Midbrain (tissue), 1 donor: ENCODE measurements around the gene KLK6.
"Not testable (repeated sequence)": the region's sequence is repeated elsewhere in the genome, so short reads cannot be mapped to it uniquely, and the experiment has no call there.

Experiments
- DNase-seq: peaks from one replicate; lab custom pipeline; 2025; lab: John Stamatoyannopoulos, UW

KLK6 gene

GRCh38 chr19:50992666-50993035, 23.3 kb upstream of the KLK6 start:
- no peak for DNase-seq

GRCh38 chr19:50984416-50984815, 15.0 kb upstream of the KLK6 start:
- DNase-seq, result not testable (repeated sequence)

DNA sequence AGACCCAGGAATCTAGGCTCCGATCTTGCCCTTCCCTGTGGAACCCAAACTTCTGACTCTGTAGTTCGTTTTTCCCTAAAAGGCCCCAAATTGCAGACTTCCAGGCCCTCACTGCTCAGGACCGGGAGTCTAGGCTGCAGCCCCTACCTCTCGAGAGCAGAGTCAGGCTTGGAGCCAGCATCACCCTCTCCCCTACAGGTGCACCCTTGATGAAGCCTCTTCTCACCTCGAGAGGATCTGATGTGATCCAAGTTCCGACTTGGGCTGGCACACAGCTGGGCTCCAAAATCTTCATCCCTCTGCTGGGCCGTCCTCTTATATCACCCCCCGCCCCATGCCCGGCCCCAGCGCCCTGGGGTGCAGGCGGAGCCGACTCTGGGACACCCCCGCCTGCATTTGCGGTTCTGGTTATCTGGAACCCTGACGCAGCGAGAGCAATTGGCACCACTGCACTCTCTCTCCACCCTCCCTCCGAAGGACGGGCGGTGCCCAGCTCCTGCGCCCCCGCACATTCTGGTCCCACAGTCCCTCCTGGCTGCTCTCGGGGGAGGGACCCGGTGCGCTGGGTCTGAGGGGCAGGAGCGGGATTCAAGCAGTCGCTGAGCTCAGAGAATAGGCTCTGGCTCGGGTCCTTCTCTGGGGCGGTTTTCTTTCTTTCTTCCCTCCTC, 14.4 kb upstream of the KLK6 start, which contains the start of gene KLK7:
TSS of gene KLK7 (minus strand) at position 293 of the 668 bp plus-strand sequence. CDS start 1,518 bp downstream, outside the sequence.
- no peak for DNase-seq

DNA sequence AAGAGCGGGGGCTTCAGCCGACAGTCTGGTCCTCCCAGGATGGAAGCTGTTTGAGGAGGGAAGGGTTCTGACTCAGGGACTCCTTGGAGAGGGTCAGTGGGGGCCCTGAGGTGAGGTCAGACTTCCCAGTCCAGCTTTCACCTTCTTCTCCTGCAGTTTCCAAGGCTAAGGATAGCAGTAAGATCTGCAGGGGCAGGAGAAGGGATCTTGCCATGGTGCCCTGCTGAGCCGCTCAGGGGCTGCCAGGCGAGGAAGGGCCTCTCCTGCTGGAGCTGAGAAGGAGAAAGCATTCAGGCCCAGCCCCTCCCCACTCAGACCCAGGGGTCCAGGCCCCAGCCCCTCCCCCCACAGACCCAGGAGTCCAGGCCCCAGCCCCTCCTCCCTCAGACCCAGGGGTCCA, 12.8 kb upstream of the KLK6 start:
- DNase-seq, result no peak

GRCh38 chr19:50981587-50982146, 12.3 kb upstream of the KLK6 start:
- no peak for DNase-seq

GRCh38 chr19:50980208-50980607, 10.8 kb upstream of the KLK6 start:
- DNase-seq, result no peak

DNA sequence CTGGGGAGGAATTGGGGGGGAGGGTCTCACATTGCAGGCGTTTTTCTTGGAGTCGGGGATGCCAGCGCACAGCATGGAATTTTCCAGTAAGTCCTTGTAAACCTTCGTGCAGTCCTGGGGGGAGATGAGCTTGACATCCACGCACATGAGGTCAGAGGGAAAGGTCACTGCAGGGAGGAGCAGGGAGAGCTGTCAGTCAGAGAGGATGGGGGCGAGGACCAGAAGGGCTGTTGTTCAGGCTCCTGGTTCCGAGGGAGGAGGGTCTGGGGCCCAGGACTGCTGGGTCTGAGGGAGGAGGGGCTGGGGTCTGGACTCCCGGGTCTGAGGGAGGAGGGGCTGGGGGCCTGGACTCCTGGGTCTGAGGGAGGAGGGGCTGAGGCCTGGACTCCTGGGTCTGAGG, 10.4 kb upstream of the KLK6 start:
- DNase-seq, result no peak

DNA sequence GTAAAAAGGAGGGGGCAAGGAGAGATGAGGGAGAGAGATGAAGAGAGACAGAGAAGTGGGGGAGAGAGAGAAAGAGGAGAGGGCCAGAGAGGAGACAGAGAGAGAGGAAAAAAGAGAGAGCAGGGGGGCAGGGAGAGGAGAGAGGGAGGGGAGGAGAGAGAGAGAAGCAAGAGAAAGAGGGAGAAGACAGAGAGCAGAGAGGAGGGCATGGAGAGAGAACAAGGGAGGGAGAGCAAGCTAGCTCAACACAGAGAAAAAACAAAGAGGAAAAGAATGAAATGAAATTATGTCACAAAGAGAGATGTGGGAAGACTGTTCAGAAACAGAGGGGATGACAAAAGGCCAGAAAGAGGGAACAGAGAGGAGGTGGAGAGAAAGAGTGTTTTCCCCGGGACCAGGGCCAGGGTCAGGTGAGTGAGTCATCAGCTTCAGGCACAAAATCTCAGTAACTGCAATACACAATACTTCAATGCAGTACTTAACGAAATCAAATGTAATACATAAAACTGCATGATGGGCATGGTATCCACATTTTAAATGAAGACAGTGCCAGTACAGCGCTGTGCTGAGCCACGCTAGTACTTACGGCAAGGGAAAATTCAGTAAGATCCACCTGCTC, 9.5 kb upstream of the KLK6 start:
- no peak for DNase-seq

GRCh38 chr19:50977626-50978025, 8.2 kb upstream of the KLK6 start:
- DNase-seq, result peak; percentile 3

- no peak for DNase-seq
Measured at GRCh38 chr19:50975766-50976165, 6.4 kb upstream of the KLK6 start.

DNA sequence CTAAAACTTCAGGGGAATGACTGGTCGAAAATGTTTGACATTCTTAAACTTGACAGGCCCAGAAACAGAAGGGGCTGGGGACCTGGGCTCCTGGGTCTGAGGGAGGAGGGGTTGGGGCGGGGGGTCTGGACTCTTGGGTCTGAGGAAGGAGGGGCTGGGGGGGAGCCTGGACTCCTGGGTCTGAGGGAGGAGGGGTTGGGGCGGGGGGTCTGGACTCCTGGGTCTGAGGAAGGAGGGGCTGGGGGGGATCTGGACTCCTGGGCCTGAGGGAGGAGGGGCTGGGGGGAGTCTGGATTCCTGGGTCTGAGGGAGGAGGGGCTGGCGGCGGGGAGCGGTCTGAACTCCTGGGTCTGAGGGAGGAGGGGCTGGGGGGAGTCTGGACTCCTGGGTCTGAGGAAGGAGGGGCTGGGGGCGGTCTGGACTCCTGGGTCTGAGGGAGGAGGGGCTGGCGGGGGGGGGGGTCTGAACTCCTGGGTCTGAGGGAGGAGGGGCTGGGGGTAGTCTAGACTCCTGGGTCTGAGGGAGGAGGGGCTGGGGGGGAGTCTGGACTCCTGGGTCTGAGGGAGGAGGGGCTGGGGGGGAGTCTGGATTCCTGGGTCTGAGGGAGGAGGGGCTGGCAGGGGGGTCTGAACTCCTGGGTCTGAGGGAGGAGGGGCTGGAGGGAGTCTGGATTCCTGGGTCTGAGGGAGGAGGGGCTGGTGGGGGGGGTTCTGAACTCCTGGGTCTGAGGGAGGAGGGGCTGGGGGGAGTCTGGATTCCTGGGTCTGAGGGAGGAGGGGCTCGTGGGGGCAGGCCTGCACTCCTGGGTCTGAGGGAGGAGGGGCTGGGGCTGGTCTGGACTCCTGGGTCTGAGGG, 5.5 kb upstream of the KLK6 start:
- DNase-seq, result no peak

DNA sequence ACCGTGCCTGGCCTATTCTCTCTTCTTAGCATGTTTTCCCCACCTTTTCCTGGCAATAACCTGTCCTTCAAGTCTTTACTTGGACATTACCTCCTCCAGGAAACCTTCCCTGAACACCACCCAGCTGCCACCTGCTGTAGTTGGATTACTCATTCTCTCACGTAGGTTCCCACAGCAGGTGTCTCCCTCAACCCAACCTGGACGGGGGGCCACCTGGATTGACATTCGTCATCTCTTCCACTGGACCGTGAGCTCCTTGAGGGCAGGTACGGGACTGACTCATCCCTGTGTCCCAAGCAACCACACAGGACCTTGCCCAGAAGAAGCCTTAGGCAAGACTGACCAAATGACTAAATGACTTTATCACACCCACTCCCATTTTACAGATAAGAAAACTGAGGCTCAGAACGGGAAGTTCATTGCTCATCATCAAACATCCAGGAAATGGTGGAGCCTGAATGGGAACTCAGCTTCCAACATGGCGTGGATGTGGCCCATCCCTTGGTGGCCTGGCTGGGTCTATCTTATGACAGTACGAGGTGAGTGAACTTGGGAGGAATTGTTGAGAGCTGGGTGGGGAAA, 3.5 kb upstream of the KLK6 start:
- DNase-seq, result no peak

GRCh38 chr19:50969810-50970209, 419 bp upstream of the KLK6 start:
- not testable (repeated sequence) for DNase-seq

DNA sequence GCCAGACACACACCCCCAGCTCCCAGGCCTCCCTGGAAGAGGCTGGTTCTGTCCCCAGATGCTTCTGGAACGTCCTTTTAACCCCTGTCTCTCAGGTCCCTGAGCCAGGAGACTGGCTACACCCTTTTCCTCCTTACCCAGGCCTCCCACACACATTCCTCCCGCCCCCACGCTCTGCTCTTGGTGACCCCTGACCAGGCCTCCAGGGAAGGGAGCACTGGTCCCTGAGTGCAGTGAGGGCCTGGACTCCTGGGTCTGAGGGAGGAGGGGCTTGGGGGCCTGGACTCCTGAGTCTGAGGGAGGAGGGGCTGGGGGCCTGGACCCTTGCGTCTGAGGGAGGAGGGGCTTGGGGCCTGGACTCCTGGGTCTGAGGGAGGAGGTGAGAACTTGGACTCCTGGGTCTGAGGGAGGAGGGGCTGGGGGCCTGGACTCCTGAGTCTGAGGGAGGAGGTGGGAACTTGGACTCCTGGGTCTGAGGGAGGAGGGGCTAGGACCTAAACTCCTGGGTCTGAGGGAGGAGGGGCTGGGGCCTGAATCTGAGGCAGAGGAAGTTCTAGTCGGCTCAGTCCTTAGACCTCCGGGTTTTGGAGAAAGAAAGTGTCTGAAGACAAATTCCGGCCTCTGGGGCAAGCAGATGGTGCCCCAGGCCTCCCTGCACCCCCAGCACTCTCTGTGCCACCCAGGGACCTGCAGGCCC, 527 bp downstream of the KLK6 start:
- DNase-seq, result no peak

DNA sequence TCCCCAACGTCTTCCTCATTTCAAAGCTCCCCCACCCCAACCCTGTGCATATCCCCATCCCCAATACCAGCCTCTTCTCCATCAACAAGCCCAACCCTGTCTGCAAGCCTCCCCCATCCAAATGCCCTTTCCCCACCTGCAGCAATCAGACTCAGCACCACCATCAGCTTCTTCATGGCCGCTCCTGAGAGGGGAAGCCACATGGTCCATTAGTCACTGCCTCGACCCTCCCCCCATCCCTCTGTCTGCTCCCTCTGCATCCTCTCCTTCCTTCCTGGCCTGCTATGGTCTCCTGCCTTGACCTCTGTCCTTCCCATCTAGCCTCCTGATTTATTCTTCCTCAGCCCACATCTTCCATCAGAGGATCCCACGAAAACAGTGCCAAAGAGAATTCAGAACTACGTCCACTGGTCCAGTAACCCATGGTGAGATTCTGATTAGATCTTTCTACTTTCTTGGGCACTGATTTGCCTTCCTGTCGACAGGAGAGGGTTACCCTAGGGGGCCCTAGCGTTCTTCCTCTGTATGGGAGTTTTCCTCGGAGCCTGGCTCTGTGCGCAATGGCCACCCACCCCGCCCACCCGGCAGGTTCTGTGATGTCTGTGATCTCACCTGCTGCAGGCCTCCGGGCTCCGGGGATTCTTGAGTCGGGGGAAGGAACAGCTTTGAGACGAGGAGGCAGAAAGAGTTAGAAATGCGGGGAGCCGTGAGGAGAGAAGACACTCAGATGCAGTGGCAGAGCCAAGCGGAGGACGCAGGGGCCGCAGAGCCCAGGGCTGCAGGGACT, 1.3 kb downstream of the KLK6 start:
- no peak for DNase-seq

- DNase-seq, result no peak
Measured at GRCh38 chr19:50964266-50964665, 5.1 kb downstream of the KLK6 start.

DNA sequence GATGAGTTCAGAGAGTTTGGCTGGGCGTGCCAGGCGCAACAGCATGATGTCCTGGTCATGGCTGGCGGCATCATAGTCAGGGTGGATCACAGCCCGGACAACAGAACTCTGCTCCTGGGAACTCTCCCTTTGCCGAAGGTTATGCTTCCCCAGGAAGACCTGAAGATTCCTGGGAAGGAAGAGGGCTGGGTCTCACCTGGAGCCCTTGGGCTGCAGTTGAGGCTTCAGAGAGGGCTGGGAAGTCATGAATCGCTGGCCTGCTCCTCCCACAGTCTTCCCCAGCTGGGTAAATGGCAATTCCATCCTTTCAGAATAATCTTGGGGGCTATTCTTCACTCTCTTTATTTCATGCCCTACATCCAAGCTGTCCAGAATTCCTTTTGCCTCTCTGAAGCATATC, 6.0 kb downstream of the KLK6 start:
- no peak for DNase-seq

GRCh38 chr19:50962245-50962644, 7.1 kb downstream of the KLK6 start:
- no peak for DNase-seq

- DNase-seq, result no peak
Measured at GRCh38 chr19:50959731-50960500, 9.5 kb downstream of the KLK6 start.

DNA sequence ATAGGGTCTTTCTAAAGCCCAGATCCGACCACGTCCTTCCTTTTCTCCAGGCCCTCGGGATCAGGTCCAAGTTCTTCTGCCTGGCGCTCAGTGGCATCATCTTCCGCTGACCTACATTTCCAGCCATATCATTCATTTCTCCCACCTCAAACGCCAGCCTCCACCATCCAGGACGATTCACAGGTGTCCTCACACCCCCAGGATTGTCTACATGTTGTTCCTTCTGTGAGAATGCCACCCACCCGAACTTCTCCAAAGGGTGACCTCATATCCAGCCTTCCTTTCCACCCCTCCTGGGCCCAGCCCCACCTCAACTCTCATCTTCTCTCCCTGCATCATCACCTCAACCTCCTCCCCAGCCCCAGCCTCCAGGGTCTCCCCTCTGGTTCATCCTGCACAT, 11.8 kb downstream of the KLK6 start:
- DNase-seq, result no peak
